NCI-H1694 (cell line): ENCODE results near the gene CAPN5.
"Not testable (repeated sequence)": the region's sequence is repeated elsewhere in the genome, so short reads cannot be mapped to it uniquely, and the experiment has no call there.

Experiments used
- DNase-seq: peaks from one replicate; lab custom pipeline; 2025; lab: John Stamatoyannopoulos, UW

The CAPN5 gene

DNA sequence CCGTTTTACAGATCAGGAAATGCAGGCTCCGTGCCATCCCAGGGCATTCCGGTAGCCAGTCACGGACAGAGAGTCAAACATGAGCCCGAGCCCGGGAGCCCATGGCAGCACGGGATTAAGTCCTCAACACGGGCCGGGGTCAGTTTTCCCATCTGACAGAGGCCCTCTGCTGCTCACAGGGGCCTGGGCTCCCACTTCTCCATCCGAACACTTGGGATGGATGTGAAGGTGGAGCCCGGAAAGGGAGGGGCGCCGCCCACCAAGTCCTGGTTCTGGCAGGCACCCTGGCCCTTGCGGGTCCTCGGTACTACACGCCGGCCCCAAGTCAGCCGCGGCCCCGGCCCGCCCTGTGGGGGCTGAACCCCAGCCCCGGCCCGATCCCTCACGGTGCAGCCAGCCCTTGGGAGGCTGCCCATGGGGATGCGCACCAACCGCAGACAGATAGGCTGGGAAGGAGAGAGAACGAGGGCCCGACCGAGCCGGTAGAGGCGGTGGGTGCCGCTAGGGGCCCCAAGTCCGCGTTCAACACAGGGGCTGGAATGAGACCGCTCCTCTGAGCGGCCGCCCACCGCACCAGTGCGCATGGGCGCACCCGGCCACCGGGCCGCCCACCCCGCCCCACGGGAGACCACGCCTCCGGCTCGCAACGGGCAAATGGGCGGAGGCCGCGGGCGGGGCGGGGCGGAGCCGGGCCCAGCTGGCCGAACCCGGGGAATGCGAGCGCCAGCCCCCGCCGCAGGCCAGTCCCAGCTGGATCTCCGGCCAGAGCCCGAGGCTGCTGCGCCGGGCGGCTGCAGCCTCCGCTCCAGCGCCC is at the start of gene CAPN5:
TSS of gene CAPN5 (plus strand) at position 743 of the 814 bp plus-strand sequence. CDS start 17,916 bp downstream, outside the sequence.
- peak; percentile 72 for DNase-seq

- not testable (repeated sequence) for DNase-seq
Observed at GRCh38 chr11:77018396-77018924, 48.3 kb upstream of the CAPN5 start.

- no peak for DNase-seq
Observed at GRCh38 chr11:77019976-77020595, 46.7 kb upstream of the CAPN5 start.

- no peak for DNase-seq
Observed at GRCh38 chr11:77020734-77021133, 46.0 kb upstream of the CAPN5 start.

- DNase-seq: no peak
Observed at GRCh38 chr11:77024745-77025144, 42.0 kb upstream of the CAPN5 start.

GRCh38 chr11:77026221-77026620 is 40.5 kb upstream of the CAPN5 start:
- DNase-seq: no peak

- no peak for DNase-seq
Observed at GRCh38 chr11:77026743-77027142, 40.0 kb upstream of the CAPN5 start.

GRCh38 chr11:77027275-77027674 is 39.5 kb upstream of the CAPN5 start:
- DNase-seq: no peak

- no peak for DNase-seq
Observed at GRCh38 chr11:77029829-77030228, 36.9 kb upstream of the CAPN5 start.

- DNase-seq: no peak
Observed at GRCh38 chr11:77030834-77031414, 35.8 kb upstream of the CAPN5 start.

- DNase-seq: no peak
Observed at GRCh38 chr11:77031599-77031998, 35.2 kb upstream of the CAPN5 start.

DNA sequence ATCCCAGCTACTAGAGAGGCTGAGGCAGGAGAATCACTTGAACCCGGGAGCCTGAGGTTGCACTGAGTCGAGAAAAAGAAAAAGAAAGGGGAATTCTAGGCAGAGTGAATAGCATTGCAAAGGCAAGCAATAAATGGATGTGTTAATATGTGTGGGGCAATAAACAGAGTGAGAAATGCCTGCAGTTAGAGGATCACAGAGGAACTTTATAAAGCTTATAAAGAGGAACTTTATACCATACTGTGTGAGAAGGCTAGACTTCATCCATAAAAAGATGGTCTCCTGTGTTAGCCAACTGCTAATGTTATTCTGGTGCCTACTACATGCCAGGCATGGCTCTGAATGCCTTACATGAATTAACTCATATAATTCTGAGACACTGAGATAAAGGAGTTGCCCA is 31.7 kb upstream of the CAPN5 start:
- no peak for DNase-seq

DNA sequence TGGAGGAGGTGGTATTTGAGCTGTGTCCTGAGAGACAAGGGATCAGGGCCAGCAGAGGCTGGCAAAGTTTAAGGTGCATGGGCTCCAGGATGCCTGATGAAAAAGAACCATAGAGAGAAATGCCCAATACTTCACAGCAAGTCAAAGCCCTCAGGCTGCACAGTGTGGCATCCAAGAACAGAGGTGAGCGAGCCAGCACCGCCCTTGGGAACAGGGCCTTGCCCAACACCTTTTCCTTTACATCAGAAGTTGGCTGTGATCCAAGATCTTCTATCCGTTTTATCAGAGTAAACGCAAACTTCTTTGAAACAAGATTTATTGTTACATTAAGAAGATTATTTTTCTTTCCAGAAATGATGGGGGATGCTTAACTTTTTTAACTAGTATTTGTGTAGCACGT is 31.2 kb upstream of the CAPN5 start:
- no peak for DNase-seq

DNA sequence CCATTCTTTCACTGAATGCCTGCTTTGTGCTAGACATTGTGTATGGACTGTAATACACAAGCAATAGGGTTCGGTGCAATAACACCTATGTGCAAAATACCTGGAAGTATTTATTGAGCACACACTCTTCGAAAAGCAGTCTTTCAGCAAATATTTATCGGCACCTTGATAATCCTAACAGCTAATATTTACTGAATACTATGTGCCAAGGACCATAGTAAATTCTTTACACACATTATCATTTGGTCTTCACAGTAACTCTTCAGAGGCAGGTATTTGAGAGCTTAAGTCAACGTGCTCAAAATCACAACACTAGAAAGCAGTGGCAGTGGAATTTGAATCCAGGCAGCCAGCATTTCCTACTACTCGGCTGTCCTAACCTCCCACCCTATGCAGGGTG is 30.4 kb upstream of the CAPN5 start:
- DNase-seq: no peak

- DNase-seq: no peak
Observed at GRCh38 chr11:77037057-77037456, 29.7 kb upstream of the CAPN5 start.

DNA sequence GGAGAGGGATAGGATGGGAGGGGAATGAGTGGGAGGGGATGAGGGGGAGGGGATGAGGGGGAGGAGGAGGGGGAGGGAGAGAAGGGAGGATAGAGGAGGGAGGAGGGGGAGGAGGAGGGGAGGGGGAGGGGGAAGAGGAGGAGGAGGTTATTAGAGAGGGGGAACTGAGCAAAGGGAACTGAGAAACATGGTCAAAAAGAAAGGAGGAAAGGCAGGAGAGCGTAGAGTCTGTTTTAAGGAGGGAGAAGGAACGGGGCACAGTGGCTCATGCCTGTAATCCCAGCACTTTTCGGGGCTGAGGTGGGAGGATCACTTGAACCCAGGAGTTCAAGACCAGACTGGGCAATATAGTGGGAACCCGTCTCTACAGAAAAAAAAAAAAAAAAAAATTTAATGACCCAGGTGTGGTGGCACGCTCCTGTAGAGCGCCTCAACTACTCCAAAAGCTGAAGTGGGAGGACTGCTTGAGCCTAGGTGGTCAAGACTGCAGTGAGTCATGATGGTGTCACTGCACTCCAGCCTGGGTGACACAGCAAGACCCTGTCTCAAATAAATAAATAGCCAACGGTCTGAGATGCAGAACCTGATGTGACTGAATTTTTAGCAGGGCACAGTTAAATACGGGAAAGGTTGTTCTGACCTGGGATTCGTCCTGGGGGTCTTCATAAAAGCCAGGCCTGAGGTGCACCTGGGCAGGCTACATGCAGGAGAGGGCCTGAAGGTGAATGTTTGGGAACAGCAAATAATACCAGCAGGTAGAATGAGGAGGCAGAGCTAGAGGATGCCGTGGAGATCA is 28.5 kb upstream of the CAPN5 start:
- no peak for DNase-seq

DNA sequence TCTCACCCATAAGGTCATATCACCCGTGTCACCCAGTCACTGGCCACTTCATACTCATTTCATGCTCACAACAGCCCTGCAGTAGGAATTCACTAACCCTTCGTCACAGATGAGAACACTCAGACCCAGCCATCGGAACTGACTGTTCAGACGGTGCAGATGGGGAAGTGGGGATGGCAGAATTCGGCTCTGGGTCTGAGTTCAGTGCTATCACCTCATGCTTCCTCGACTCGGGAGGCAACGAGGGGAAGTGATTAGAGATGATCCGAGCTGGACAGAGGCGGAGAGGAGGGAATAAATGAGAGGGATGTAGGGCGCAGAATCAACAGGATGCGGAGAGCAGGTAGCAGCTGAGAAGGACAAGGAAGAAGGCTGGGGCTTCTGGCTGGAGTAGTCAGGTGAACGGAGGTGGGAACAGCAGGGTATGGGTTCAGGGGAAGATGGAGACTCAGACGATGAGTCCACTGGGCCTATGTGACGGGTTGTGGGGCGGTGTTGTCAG is 27.9 kb upstream of the CAPN5 start:
- DNase-seq: no peak

- no peak for DNase-seq
Observed at GRCh38 chr11:77039491-77040400, 27.0 kb upstream of the CAPN5 start.

GRCh38 chr11:77040401-77040777 is 26.4 kb upstream of the CAPN5 start:
- DNase-seq: no peak

DNA sequence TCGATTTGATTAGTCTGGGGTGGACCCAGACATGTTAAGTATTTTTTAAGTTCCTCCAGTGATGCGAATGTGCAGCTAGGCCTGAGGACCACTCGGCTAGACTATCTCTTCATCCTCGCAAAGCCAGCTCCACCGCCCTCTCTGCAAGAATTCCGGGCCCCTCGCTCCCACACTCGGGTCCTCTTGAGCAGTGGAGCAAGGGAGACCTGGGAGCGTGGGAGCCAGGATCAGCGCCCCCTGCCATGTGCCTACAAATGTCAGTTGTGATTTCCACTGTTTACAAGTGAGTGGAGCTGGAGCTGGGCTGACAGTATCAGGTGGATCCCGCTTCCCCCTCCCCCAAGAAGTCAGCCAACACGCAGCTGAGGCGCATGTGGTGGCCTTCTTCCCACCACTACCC is 25.9 kb upstream of the CAPN5 start:
- no peak for DNase-seq
